K562 (cell line): ENCODE measurements around the gene CELF4. TPM values are rescaled to one million over a fixed set of nuclear protein-coding genes. Genes with fewer than 3 reads are reported as not detected.

ENCODE experiments used
- BRCA1 ChIP-seq, 2 experiments: fragments of 450-650 bp in 1 of 2; sonication (generic) in 1 of 2; formaldehyde crosslinking in 1 of 2; IDR thresholded peaks; 2 replicates each; pipeline versions ENCODE4 v1.5.0 to v1.6.1; 2017 to 2020; ENCODE audit warnings: mild to moderate bottlenecking in 1 of 2, missing genetic modification reagents in 1 of 2
- E2F1 ChIP-seq: sonication (generic); formaldehyde crosslinking; IDR thresholded peaks from 2 replicates; pipeline ENCODE4 v1.8.1; 2023; ENCODE audit warnings: mild to moderate bottlenecking, missing genetic modification reagents, moderate library complexity
- HNRNPL ChIP-seq: fragments of 200-400 bp; formaldehyde crosslinking; IDR thresholded peaks from 2 replicates; pipeline ENCODE4 v1.6.1; 2017; ENCODE audit warnings: low read depth, mild to moderate bottlenecking, low read length
- MAFG ChIP-seq: fragments of 450-650 bp; conservative IDR thresholded peaks from 2 replicates; pipeline ENCODE4 v1.6.1; 2016; ENCODE audit warnings: missing genetic modification characterization, missing compliant biosample characterization
- MIER1 ChIP-seq: fragments of 450-650 bp; IDR thresholded peaks from 2 replicates; pipeline ENCODE4 v1.6.1; 2016; ENCODE audit warnings: antibody characterized with exemption, mild to moderate bottlenecking, low read depth
- NUFIP1 ChIP-seq: fragments of 450-650 bp; IDR thresholded peaks from 2 replicates; pipeline ENCODE4 v1.6.1; 2018; ENCODE audit not compliant: partially characterized antibody
- TAL1 ChIP-seq: fragments of 450-650 bp; IDR thresholded peaks from 2 replicates; pipeline ENCODE4 v1.6.1; 2016; ENCODE audit warnings: mild to moderate bottlenecking
- ZKSCAN8 ChIP-seq: fragments of 200-800 bp; sonication (Bioruptor generic); IDR thresholded peaks from 2 replicates; pipeline ENCODE4 v1.6.1; 2016; ENCODE audit warnings: missing genetic modification characterization, missing compliant biosample characterization
- ZNF780A ChIP-seq: fragments of 250-450 bp; sonication (Bioruptor Pico); IDR thresholded peaks from 2 replicates; pipeline ENCODE4 v1.5.0; 2021; ENCODE audit warnings: mild to moderate bottlenecking
- polyA plus RNA-seq, 8 experiments: library from polyadenylated mRNA; depleted of rRNA in 4 of 8; stranded (reverse) in 5 of 8; unstranded in 3 of 8; fragments of >200 nt; fragmentation: Nextera tagmentation in 2 of 8; fragmentation: Illumina TruSeq in 1 of 8; extraction: Ambion mirVana in 2 of 8; extraction: Trizol in 1 of 8; gene quantifications; 2 replicates each; pipeline versions ENCODE4 v1.2.1 to v1.2.3, GENCODE V29; 2011 to 2014; ENCODE audit warnings: inconsistent platforms in 1 of 8, missing spikeins in 1 of 8
- total RNA-seq, 7 experiments: library from RNA; depleted of rRNA in 6 of 7; stranded (reverse); fragments of >200 nt in 6 of 7; fragmentation: Illumina TruSeq in 2 of 7; extraction: Trizol in 2 of 7; gene quantifications; 2 replicates each; pipeline versions ENCODE4 v1.2.1 to v1.2.3, GENCODE V29; 2011 to 2021; ENCODE audit warnings: low replicate concordance in 1 of 7

Gene CELF4
- total and polyA plus RNA-seq, 9 of the 15 experiments (the other 6 are each of a cell fraction or from before 2014, with no cell fraction given), result 0.04 to 0.24 (median 0.07) TPM; not detected in 3

DNA sequence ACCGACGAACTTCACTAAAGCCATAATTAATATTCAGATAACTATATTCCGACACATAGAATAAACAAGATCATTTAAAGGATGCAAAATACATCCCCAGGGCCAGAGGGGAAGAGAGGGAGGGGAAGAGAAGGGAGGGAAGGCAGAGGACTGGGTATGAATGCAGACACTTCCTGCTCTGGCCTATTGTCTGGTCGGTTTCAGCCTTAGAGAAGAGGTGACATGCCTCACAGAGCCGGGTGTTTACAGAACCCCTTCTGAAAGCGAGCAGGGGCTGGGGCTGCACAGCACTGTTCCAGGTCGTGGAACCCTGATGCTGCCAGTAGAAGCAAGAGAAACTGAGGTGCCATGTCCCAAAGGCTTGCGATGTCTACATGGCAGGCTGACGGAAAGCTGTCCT is 31.0 kb downstream of the CELF4 start (continued):
- TF ChIP-seq ZNF780A, result no peak
- TF ChIP-seq ZKSCAN8 (CRISPR knock-in tag), result no peak
- no peak for TF ChIP-seq TAL1
- TF ChIP-seq MIER1, result no peak
- TF ChIP-seq BRCA1 (IDR thresholded peaks at IDR 0.05), result no peak
- TF ChIP-seq BRCA1 (CRISPR knock-in tag; IDR thresholded peaks at IDR 0.05), result no peak
- TF ChIP-seq E2F1 (CRISPR knock-in tag), result no peak
- TF ChIP-seq MAFG (tag), result no peak
- no peak for TF ChIP-seq NUFIP1
- TF ChIP-seq HNRNPL, result no peak
